Prostate gland (tissue), 2 donors: Measurements from ENCODE around the gene ANO5. TPM values are rescaled to one million over a fixed set of nuclear protein-coding genes. Genes with fewer than 3 reads are reported as not detected.

ENCODE experiments used
- DNase-seq: peaks from one replicate; pipeline ENCODE4 v3.0.0-alpha.2; 2019; ENCODE audit warnings: low spot score
- H3K27ac ChIP-seq, 2 donors: fragments of 200-600 bp; sonication (generic); 2 replicates each; pipeline ENCODE4 v1.5.1; 2017 to 2019
- H3K27me3 ChIP-seq: fragments of 200-600 bp; sonication (generic); replicated peaks from 2 replicates; pipeline ENCODE4 v1.5.1; 2019; ENCODE audit not compliant: insufficient read depth
- H3K36me3 ChIP-seq, 2 donors: fragments of 200-600 bp; sonication (generic); 1 replicate in 1 of 2; 2 replicates in 1 of 2; pipeline versions ENCODE4 v1.5.1 to v1.8.1; 2017 to 2019
- H3K4me1 ChIP-seq: fragments of 200-600 bp; sonication (generic); replicated peaks from 2 replicates; pipeline ENCODE4 v1.5.1; 2019
- H3K4me3 ChIP-seq, 2 donors: fragments of 200-600 bp; sonication (generic); 2 replicates each; pipeline ENCODE4 v1.5.1; 2017 to 2019
- H3K9me3 ChIP-seq: fragments of 200-600 bp; sonication (generic); 2 replicates; pipeline ENCODE4 v1.5.1; 2017
- POLR2A ChIP-seq: fragments of 450-650 bp; IDR thresholded peaks from one replicate; pipeline ENCODE4 v1.6.1; 2016; ENCODE audit warnings: antibody characterized with exemption, mild to moderate bottlenecking
- POLR2AphosphoS5 ChIP-seq: sonication (generic); formaldehyde crosslinking; IDR thresholded peaks from one replicate; pipeline ENCODE4 v1.6.1; 2017; ENCODE audit warnings: antibody characterized with exemption
- WGBS: methylation state at CpG from one replicate; pipeline ENCODE4 v1.1.5; 2018; 5-methylcytosine and 5-hydroxymethylcytosine counted together
- intact Hi-C: fragments of 100-400 bp; cut with DNase I; formaldehyde crosslinking; loops from one replicate; pipeline ENCODE4 v1.14.2; 2022
- total RNA-seq, 2 donors: library from RNA; depleted of rRNA; stranded (reverse); fragments of >200 nt; gene quantifications; one replicate each; pipeline ENCODE4 v1.1.0, GENCODE V29; 2016
- TF ChIP-seq, protein P1 (sequence below), 4 experiments: fragments of 200-600 bp in 2 of 4; fragments of 450-650 bp in 2 of 4; sonication (generic) in 2 of 4; IDR thresholded peaks; 1 replicate in 3 of 4; 2 replicates in 1 of 4; pipeline ENCODE4 v1.5.1; 2016 to 2019; ENCODE audit warnings: antibody characterized with exemption in 4 of 4, mild to moderate bottlenecking in 2 of 4, moderate library complexity in 2 of 4

Gene ANO5
- total RNA-seq, 2 donors from 2014 or later, result 6.0 to 7.2 TPM

DNA sequence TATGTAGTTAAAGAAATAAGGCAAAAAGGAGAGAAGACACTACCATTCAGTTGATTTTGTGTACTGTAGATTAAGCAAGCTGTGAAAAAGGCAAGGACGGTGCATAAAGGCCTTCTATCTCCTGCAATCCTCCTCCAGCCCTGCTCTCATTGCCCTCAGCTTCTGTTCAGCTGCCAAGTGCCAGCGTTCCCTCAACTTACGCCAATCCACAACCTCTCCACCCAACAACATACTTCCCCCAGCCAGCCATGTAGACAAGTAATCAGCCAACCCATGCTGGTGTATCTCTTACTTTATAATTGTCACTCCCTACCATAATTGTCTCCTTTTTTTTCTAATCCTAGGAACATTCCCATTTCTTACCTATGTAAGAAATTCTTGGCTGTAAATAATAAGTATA is 30.1 kb upstream of the ANO5 start:
- H3K27me3 ChIP-seq, result no peaks in the 10 kb centered on the region
- H3K4me1 ChIP-seq, result no peaks in the 10 kb centered on the region
- WGBS, result 70% methylated on average over 3 of the region's 3 CpGs
- no peaks in the 10 kb centered on the region for H3K9me3 ChIP-seq
- TF ChIP-seq, protein P1, sequence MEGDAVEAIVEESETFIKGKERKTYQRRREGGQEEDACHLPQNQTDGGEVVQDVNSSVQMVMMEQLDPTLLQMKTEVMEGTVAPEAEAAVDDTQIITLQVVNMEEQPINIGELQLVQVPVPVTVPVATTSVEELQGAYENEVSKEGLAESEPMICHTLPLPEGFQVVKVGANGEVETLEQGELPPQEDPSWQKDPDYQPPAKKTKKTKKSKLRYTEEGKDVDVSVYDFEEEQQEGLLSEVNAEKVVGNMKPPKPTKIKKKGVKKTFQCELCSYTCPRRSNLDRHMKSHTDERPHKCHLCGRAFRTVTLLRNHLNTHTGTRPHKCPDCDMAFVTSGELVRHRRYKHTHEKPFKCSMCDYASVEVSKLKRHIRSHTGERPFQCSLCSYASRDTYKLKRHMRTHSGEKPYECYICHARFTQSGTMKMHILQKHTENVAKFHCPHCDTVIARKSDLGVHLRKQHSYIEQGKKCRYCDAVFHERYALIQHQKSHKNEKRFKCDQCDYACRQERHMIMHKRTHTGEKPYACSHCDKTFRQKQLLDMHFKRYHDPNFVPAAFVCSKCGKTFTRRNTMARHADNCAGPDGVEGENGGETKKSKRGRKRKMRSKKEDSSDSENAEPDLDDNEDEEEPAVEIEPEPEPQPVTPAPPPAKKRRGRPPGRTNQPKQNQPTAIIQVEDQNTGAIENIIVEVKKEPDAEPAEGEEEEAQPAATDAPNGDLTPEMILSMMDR (IDR thresholded peaks at IDR 0.05), result no peak
- TF ChIP-seq POLR2AphosphoS5 (no peak), POLR2A (no peak)
- DNase-seq, result no peak
- no peak overlapping the region for H3K4me3 ChIP-seq
- H3K27ac ChIP-seq, result no peak overlapping the region
- intact Hi-C loops, result no loop called here
- H3K36me3 ChIP-seq, result no peaks in the 10 kb centered on the region

DNA sequence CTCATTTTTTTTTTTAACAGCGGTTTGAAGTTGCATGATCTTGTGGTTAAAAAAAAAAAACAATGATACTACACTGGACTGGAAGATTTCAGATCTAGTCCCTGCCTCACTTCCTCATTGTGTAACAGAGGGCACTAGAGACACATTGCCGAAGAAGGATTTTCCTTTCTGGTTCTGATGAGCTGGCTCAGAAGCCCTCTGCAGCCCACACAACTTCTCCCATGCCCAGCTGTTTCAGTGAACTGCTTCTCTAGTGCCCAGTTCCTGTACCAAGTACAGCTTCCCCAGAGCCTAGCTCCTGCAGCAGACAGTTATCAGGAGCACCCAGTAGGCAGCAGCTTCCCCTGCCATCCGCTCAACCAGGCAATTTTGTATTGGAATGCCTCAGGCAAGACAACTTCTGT is 29.5 kb upstream of the ANO5 start:
- no peak overlapping the region for H3K4me3 ChIP-seq
- H3K27ac ChIP-seq, result no peak overlapping the region
- no peak for DNase-seq
- TF ChIP-seq, protein P1 (IDR thresholded peaks at IDR 0.05), result no peak
- TF ChIP-seq POLR2AphosphoS5, result no peak
- no peak for TF ChIP-seq POLR2A
- H3K4me1 ChIP-seq, result no peaks in the 10 kb centered on the region
- no peaks in the 10 kb centered on the region for H3K27me3 ChIP-seq
- intact Hi-C loops, result no loop called here
- H3K36me3 ChIP-seq, result no peaks in the 10 kb centered on the region
- H3K9me3 ChIP-seq, result no peaks in the 10 kb centered on the region
- WGBS, result 66% methylated on average over 3 of the region's 3 CpGs

DNA sequence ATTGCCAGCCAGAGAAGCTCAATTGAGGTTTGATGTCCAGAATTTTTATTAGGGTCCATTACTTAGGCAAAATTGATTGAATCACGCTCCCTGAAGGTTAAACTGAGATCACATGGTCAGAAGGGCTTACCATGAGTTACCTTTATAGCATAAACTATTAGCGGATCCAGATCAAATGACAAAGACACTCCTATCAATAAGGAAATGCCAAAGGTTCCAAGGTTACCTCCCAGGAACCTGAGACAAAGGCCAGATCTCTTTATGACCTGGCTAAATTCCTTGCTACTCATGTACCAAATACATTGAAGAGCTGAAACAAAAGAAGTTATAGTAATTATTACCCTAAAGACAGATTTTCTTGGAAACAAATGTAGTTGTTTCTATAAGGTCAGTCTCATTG is 27.8 kb upstream of the ANO5 start:
- Histone ChIP-seq H3K27ac (no peak overlapping the region), H3K27me3 (no peaks in the 10 kb centered on the region), H3K9me3 (no peaks in the 10 kb centered on the region), H3K4me3 (no peak overlapping the region), H3K4me1 (no peaks in the 10 kb centered on the region), H3K36me3 (no peaks in the 10 kb centered on the region)
- DNase-seq, result no peak
- intact Hi-C loops, result no loop called here
- TF ChIP-seq POLR2AphosphoS5 (no peak), POLR2A (no peak)
- TF ChIP-seq, protein P1 (IDR thresholded peaks at IDR 0.05), result no peak
- WGBS, result 78% methylated on average over 2 of the region's 2 CpGs

DNA sequence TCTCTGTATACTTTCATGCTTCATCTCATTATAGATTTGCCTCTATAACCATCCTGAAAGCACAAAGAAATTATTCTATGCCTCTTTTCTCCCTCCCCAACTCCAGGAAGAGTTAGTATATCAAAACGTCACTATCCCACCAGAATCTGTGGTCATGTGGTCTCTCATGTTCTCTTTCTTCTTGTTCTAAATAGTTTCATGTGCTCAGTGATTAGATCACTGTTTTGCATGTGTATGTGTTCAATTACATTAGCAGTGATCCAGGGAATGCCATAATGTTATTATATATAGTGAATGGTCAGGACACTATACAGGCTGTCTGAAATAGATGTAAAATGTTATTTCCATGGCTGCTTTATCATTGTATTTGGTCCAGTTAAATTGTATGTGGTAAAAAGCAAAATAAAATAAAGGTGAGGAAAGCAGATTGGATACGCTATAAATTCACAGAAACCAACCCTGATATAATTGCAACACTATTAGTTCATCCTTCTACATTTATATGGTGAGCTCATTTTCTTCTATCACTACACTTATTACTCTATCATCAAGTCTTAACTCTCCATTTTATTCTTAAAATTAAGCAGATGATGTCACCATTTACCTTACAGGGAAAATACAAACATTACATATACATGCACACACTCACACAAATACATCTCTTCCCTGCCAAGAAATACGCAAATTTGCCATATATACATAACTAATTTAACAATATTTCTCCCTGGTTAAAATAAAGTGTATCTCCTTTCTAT is 26.9 kb upstream of the ANO5 start:
- no peak overlapping the region for H3K27ac ChIP-seq
- intact Hi-C loops, result no loop called here
- TF ChIP-seq, protein P1 (IDR thresholded peaks at IDR 0.05), result no peak
- TF ChIP-seq POLR2AphosphoS5 (no peak), POLR2A (no peak)
- H3K36me3 ChIP-seq, result no peaks in the 10 kb centered on the region
- no peaks in the 10 kb centered on the region for H3K9me3 ChIP-seq
- DNase-seq, result no peak
- H3K4me1 ChIP-seq, result no peaks in the 10 kb centered on the region
- H3K4me3 ChIP-seq, result no peak overlapping the region
- 72% methylated on average over 3 of the region's 3 CpGs for WGBS
- H3K27me3 ChIP-seq, result no peaks in the 10 kb centered on the region

DNA sequence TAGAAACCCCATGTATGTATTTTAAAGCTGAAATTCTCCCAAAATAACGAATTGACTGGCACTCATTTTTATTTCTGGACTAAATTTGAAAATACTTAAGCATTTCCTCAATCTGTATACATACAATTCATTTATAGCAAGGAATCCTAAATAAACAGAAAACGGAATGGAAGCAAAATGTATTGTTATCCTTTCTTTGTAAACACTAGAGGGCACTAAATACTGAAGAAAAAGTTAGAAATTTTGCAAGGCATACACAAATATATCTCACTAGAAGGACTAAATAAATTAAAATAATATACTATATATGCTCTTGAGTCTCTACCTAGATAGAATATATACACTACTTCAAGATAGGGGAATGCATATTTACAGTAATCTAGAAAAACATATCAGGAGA is 23.1 kb upstream of the ANO5 start:
- Histone ChIP-seq H3K4me3 (no peak overlapping the region), H3K9me3 (no peaks in the 10 kb centered on the region), H3K36me3 (no peaks in the 10 kb centered on the region), H3K27me3 (no peaks in the 10 kb centered on the region), H3K4me1 (no peaks in the 10 kb centered on the region), H3K27ac (no peak overlapping the region)
- TF ChIP-seq, protein P1 (IDR thresholded peaks at IDR 0.05), result no peak
- no peak for TF ChIP-seq POLR2AphosphoS5
- TF ChIP-seq POLR2A, result no peak
- intact Hi-C loops, result loop anchor here (2.0 kb wide), 1 partner anchor 135 kb away; no protein-coding TSS in a partner anchor
- WGBS, result 1% methylated on average over 2 of the region's 2 CpGs
- no peak for DNase-seq
